SK-N-MC (cell line): ENCODE measurements around the gene POLD2.

Experiments
- EZH2 ChIP-seq: fragments of 200-600 bp; sonication (generic); IDR thresholded peaks from one replicate; pipeline ENCODE4 v1.6.1; 2017; ENCODE audit warnings: antibody characterized with exemption
- FOXP2 ChIP-seq: optimal IDR thresholded peaks from 2 replicates; pipeline ENCODE3; 2011; ENCODE audit warnings: mild to moderate bottlenecking, moderate library complexity; ENCODE audit not compliant: insufficient read depth; ENCODE audit errors: extremely low read length, control extremely low read depth
- POLR2AphosphoS5 ChIP-seq: IDR thresholded peaks from 2 replicates; pipeline ENCODE4 v1.6.1; 2012; ENCODE audit warnings: mild to moderate bottlenecking, low read depth, low read length, borderline replicate concordance

- TF ChIP-seq FOXP2: no peak
- no peak for TF ChIP-seq EZH2
- TF ChIP-seq POLR2AphosphoS5: no peak
Measured at GRCh38 chr7:44081266-44081748, 42.0 kb downstream of the POLD2 start.
